HUES64 (cell line): ENCODE results near the gene GABBR1.

Experiments
- H3K27ac ChIP-seq: 2 replicates; pipeline ENCODE4 v1.7.0; 2013; ENCODE audit warnings: low read depth, low read length, inconsistent platforms
- H3K27me3 ChIP-seq: 2 replicates; pipeline ENCODE4 v1.6.1; 2013; ENCODE audit warnings: mild to moderate bottlenecking, low read length; ENCODE audit not compliant: insufficient read depth
- H3K36me3 ChIP-seq: 2 replicates; pipeline ENCODE4 v1.6.1; 2013; ENCODE audit warnings: mild to moderate bottlenecking, low read length; ENCODE audit not compliant: insufficient read depth
- H3K4me1 ChIP-seq: 2 replicates; pipeline ENCODE4 v1.6.1; 2013; ENCODE audit warnings: mild to moderate bottlenecking, low read length, moderate library complexity; ENCODE audit not compliant: insufficient read depth
- H3K4me3 ChIP-seq: 2 replicates; pipeline ENCODE4 v1.5.1; 2013; ENCODE audit warnings: mild to moderate bottlenecking, low read length, moderate library complexity
- H3K9ac ChIP-seq: 2 replicates; pipeline ENCODE4 v1.6.1; 2013; ENCODE audit warnings: mild to moderate bottlenecking, low read depth, low read length
- H3K9me3 ChIP-seq: 2 replicates; pipeline ENCODE4 v1.6.1; 2013; ENCODE audit warnings: low read depth, low read length; ENCODE audit not compliant: insufficient read depth
- WGBS: fragments of 150-250, 120-280 bp; methylation state at CpG from one replicate; pipeline ENCODE4 v1.1.7; 2013; ENCODE audit warnings: missing lambda C conversion rate; 5-methylcytosine and 5-hydroxymethylcytosine counted together

The GABBR1 gene

GRCh38 chr6:29521006-29521680, 111.8 kb downstream of the GABBR1 start:
- Histone ChIP-seq H3K9ac (no peak overlapping the region), H3K4me1 (peaks cover 17% of the 10 kb centered on the region), H3K4me3 (no peak overlapping the region), H3K9me3 (peaks cover 33% of the 10 kb centered on the region), H3K27me3 (no peaks in the 10 kb centered on the region), H3K36me3 (no peaks in the 10 kb centered on the region), H3K27ac (no peak overlapping the region)
- 64% methylated on average over 8 of the region's 8 CpGs for WGBS

- no peak overlapping the region for H3K4me3 ChIP-seq
- no peaks in the 10 kb centered on the region for H3K36me3 ChIP-seq
- H3K9ac ChIP-seq = no peak overlapping the region
- no peak overlapping the region for H3K27ac ChIP-seq
- 92% methylated on average over 4 of the region's 4 CpGs for WGBS
- no peaks in the 10 kb centered on the region for H3K27me3 ChIP-seq
- peaks cover 33% of the 10 kb centered on the region for H3K9me3 ChIP-seq
- H3K4me1 ChIP-seq = peaks cover 11% of the 10 kb centered on the region
Measured at GRCh38 chr6:29520232-29520631, 112.8 kb downstream of the GABBR1 start.

GRCh38 chr6:29519291-29520010, 113.5 kb downstream of the GABBR1 start:
- 94% methylated on average over 6 of the region's 6 CpGs for WGBS
- no peaks in the 10 kb centered on the region for H3K27me3 ChIP-seq
- peaks cover 31% of the 10 kb centered on the region for H3K9me3 ChIP-seq
- H3K27ac ChIP-seq = no peak overlapping the region
- peaks cover 3% of the 10 kb centered on the region for H3K4me1 ChIP-seq
- no peak overlapping the region for H3K9ac ChIP-seq
- H3K4me3 ChIP-seq = no peak overlapping the region
- H3K36me3 ChIP-seq = no peaks in the 10 kb centered on the region

GRCh38 chr6:29517728-29518440, 115.1 kb downstream of the GABBR1 start:
- Histone ChIP-seq H3K27me3 (no peaks in the 10 kb centered on the region), H3K4me1 (no peaks in the 10 kb centered on the region), H3K9ac (no peak overlapping the region), H3K27ac (no peak overlapping the region), H3K9me3 (peaks cover 16% of the 10 kb centered on the region; the same call in 1 of the 2 replicates), H3K4me3 (no peak overlapping the region), H3K36me3 (no peaks in the 10 kb centered on the region)
- 89% methylated on average over 7 of the region's 7 CpGs for WGBS

- Histone ChIP-seq H3K27me3 (no peaks in the 10 kb centered on the region), H3K36me3 (no peaks in the 10 kb centered on the region), H3K9ac (no peak overlapping the region), H3K27ac (no peak overlapping the region), H3K9me3 (peaks cover 9% of the 10 kb centered on the region; the same call in 1 of the 2 replicates), H3K4me1 (no peaks in the 10 kb centered on the region), H3K4me3 (no peak overlapping the region)
- WGBS = 89% methylated on average over 1 of the region's 1 CpG
Measured at GRCh38 chr6:29517245-29517644, 115.7 kb downstream of the GABBR1 start.

- WGBS = 93% methylated on average over 6 of the region's 6 CpGs
- Histone ChIP-seq H3K9ac (no peak overlapping the region), H3K27ac (no peak overlapping the region), H3K36me3 (no peaks in the 10 kb centered on the region), H3K27me3 (no peaks in the 10 kb centered on the region), H3K9me3 (0 out of 2 replicates have a peak, but pooled peaks cover 3% of the 10 kb centered on the region), H3K4me3 (no peak overlapping the region), H3K4me1 (no peaks in the 10 kb centered on the region)
Measured at GRCh38 chr6:29516108-29516507, 116.9 kb downstream of the GABBR1 start.

GRCh38 chr6:29510746-29511300, 122.2 kb downstream of the GABBR1 start:
- no peaks in the 10 kb centered on the region for H3K36me3 ChIP-seq
- H3K9ac ChIP-seq = no peak overlapping the region
- H3K27ac ChIP-seq = no peak overlapping the region
- no peaks in the 10 kb centered on the region for H3K27me3 ChIP-seq
- peaks cover 5% of the 10 kb centered on the region for H3K4me1 ChIP-seq
- 86% methylated on average over 2 of the region's 2 CpGs for WGBS
- H3K4me3 ChIP-seq = no peak overlapping the region
- no peaks in the 10 kb centered on the region for H3K9me3 ChIP-seq

GRCh38 chr6:29510202-29510601, 122.8 kb downstream of the GABBR1 start:
- H3K4me3 ChIP-seq = no peak overlapping the region
- 70% methylated on average over 4 of the region's 4 CpGs for WGBS
- H3K4me1 ChIP-seq = peaks cover 5% of the 10 kb centered on the region
- H3K9me3 ChIP-seq = no peaks in the 10 kb centered on the region
- H3K36me3 ChIP-seq = no peaks in the 10 kb centered on the region
- no peak overlapping the region for H3K9ac ChIP-seq
- H3K27me3 ChIP-seq = no peaks in the 10 kb centered on the region
- H3K27ac ChIP-seq = no peak overlapping the region
